GM18907 (cell line): Measurements from ENCODE around the gene KLF7.
"Not testable (repeated sequence)": the region's sequence is repeated elsewhere in the genome, so short reads cannot be mapped to it uniquely, and the experiment has no call there.

Source experiments
- ATAC-seq: cut with Tn5 transposase; IDR thresholded peaks from one replicate; pipeline ENCODE4 v1.9.1; 2021; ENCODE audit warnings: mild to moderate bottlenecking, moderate library complexity; ENCODE audit not compliant: unreplicated experiment

KLF7 gene

DNA sequence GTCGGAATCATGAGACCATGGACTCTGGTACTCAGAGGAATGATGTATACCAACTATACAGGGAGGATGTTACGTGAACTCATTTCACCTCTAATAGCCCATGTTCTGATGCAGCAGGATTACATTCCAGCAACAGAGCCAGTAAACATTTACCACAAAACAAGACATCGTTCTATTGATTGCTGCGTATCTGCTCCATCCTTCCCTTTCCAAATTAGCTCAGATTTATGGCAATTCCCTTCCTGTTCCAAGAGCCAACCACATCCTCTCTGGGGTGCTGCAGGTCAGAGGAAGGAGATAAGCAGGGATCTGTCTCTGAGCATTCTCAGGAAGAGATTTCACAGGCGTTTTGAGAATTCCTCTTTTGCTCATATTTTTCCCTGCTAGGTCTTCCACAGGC is 98.3 kb downstream of the KLF7 start:
- ATAC-seq, result no peak

DNA sequence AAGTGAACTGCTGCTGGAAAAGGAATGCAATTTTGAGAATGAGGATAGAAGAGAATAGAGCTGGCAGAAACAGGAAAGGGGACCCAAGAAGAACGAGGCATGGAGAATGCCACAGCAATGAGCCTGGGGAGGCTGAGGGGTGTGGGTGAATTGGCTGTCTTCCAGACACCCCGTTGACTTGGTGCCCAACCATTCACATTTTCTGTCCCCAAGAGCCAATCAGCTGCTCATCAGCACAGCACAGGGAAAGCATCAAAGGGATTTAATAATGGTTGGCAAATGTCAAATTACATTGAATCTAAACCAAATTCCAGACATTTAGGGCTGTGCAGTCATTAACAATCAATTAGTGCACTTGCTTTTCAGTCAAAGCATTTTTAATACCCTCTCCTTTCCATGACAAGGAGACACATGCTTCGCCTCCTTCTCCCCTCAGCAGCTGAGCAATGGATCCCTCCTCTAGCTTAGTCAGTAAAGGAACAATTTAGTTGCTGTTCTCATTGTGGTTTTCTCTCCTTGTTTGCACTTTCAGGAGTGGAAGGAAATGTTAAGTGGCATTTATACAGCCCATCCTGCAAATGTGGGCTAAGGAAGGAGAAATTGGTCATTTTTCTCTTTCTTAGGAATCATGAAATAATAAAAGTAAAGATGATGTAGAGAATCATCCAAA is 98.8 kb downstream of the KLF7 start:
- no peak for ATAC-seq

DNA sequence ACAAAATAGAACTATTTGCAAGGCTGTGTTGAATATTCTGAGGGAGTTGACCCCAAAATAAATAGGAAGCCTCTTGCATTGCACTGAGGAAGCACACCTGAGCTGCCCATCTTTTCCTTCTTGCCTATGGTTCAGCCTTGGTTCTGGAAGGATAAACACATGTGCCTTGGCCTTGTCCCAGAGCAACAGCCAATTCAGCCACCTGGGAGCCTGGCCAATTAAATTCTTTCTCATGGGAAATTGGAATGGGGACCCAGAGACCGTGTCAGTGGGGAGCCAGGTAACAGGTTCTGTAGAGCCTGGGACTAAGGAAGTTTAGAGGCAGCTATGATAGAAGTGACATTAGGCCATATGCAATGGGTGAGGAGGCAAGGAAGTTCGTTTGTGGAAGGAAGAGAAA is 99.6 kb downstream of the KLF7 start:
- no peak for ATAC-seq

DNA sequence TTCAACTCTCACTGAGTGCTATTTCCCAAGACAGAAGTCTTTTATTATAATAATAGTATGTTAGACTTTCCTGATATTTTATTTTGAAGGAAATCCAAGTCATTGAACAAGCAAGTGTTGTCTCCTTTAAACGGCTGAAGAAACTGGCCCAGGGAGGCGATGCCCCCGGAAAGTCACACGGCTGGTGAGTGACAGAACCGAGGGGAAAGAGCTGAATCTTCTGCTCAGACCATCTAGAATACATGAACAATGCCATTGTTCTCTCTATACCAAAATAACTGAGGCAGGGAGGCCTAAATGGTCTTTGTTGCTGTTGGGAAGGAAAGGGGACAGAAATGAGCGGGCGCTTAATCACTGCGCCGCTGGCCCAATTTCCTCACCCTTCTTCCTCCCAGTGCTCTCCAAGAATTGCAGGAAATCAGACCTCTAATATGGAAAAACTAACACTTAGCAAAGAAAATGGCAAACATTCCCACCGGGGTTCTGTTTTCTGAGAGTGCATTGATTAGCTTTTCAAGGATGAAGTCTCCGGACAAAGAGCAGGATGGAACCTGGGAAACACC is 101.5 kb downstream of the KLF7 start:
- ATAC-seq, result no peak

DNA sequence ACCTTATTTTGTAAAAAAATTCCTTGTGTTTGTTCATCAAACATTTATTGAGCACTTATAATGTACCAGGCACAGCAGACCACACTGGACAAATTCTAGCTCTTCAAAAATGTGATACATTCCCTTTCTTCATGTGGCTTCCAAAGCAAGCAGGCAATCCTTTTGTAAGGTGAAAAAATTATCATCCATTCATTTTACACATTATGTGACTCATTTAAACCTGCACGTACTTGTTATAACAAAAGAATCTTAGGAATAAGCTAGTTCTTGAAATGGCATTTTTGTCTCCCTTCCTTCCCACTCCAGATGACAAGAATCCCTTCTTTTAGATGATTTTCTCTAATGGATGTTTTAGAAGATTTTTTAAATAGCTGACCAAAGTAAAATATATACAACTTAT is 104.6 kb downstream of the KLF7 start:
- no peak for ATAC-seq

DNA sequence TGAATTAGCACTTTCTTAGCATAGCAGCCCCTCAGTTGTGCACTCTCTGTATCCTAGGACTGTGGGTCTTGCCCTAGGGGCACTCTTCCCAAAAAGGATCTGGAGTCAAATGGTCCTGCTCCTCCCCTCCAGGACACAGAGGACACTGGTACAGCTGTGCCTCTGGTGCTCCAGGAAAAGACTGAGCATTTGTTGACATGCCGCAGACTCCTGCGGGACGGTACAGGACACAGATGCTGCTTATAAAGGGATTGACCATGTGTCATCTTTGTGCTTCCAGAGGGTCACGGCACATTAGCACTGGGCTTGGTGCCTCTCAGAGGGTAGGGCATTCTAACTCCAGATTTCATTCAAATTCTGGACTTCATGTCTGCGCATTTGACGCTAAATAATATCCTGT is 110.5 kb downstream of the KLF7 start:
- ATAC-seq, result no peak

GRCh38 chr2:207054521-207054920 is 111.2 kb downstream of the KLF7 start:
- ATAC-seq, result no peak

DNA sequence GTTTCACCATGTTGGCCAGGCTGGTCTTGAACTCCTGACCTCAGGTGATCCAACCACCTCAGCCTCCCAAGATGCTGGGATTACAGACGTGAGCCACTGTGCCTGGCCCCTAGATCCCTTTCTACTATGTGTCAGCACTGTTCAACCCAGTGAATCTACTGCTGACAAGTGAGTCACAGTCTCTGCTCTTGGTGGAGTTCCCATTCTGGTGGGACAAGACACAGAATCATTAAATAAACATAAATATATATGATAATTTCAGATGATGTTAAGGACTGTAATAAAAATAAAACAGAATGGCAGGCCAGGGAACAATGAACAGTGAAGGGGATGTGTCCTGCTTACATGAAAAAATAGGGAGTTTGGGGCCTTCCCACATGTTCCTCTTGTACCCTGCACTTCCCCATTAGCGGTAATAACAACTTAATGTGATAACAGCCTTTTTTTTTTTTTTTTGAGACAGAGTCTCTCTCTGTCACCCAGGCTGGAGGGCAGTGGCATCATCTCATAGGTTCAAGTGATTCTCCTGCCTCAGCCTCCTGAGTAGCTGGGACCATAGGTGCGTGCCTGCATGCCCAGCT is 114.3 kb downstream of the KLF7 start:
- ATAC-seq, result no peak

- ATAC-seq, result no peak
Observed at GRCh38 chr2:207049122-207049521, 116.6 kb downstream of the KLF7 start.

DNA sequence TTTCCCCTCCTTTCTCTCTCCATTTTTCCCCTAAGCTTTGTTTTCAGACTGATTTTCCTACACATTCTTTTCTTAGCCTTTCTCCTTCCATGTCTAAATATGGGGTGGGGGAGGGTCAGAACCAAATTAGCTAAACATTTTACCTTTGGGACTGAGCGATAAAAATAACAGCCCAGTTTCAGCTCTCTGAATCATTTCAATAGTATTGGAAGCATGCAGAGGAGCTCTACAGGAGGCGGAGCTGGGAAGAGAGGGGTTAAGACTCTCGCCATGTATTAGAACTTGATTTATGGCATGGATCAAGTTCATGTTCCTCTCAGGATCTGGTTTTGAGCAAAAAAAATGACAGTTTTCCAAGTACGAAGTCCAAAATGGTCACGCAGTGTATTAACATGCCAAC is 117.3 kb downstream of the KLF7 start:
- no peak for ATAC-seq

DNA sequence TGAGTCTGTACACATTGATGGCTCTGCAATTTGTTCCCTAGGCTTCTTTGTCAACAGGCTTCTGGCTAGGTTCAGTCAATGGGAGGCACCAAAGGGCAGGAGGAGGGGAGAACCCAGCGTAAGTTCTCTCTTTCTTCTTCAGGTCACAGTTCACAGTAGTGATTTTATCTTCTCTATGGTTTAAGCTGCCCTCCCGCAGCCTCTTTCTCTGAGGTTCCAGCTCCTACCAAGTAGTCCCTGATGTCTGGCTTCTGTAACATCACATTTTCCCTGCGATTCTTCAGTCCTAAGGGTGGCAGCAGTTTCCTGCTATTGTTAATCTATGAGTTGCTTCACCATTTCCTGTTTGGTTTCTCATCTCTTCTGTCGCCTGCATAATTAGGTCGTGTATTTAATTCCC is 119.0 kb downstream of the KLF7 start:
- ATAC-seq, result no peak

- ATAC-seq, result no peak
Observed at GRCh38 chr2:207045531-207045930, 120.2 kb downstream of the KLF7 start.

GRCh38 chr2:207044379-207045362 is 121.1 kb downstream of the KLF7 start:
- ATAC-seq, result no peak

DNA sequence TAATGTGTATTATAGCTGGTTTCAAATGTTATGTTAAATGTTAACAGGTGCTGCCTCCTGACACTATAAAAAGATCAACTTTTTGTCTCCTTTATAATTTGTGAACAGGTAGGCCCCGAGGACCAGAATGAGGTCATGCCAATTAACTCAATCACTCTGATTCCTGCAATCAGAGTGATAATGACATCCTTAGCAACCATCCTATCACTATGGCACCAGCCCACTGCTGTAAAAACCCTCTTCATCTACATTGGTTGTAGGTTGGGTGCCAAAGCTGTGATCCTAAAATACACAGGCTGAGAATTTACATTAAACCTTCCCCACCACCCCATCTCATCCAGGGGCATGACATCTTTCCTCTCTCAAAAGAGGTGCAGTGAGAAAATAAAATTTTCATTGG is 122.9 kb downstream of the KLF7 start:
- ATAC-seq, result no peak

DNA sequence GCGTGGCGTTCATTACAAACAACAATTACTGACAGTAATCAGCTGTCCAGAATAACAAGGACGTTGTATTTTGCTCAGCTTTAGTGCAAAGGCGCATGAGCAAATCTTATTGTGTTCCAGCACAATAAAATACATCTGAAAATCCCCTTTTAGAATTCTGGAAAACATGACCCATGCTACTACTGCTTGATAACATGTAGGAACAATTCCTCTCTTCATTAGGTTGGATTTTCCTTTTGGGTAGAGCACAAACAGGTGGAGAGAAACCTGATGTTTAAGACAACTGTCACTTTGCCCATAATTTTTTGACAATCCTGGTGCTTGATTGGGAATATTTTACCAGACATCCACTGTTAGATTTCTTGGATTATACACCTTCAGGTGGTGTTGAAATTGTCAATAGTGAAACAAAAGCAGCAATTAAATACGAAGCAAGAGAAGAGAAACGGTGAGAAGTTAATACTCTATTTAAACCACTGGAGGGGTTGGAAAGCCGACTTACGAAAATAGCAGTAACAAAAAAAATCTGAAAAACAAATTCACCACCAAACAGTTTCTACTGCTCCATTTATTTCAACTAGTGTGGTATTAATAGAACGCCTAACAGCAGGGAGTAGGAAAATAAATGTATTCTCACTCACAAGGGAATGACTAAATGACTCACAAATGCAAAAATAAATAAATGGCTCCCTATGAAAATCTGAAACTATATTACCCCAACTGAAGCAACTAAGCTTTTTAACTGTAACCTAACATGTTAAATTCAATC is 123.8 kb downstream of the KLF7 start:
- ATAC-seq, result no peak

GRCh38 chr2:207041279-207041678 is 124.5 kb downstream of the KLF7 start:
- no peak for ATAC-seq

DNA sequence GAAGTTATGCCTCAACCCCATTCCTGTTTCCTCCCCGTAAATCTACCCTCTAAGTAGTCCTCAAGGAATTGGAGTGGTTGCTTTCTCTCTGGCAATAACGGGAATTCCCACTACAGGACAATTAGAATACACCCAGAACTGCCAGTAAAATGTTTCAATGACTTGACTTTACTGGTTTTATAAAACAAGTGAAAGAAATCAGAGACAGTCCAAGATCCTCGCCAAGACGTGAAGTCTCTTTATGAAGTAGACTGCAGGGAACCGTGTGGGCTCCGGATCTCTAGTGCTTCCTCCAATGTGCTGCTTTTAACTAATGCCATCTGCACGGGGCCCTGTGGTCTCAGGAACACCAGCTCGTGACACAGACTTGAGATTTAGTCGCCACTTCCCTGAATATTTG is 125.1 kb downstream of the KLF7 start:
- ATAC-seq, result no peak

GRCh38 chr2:207039225-207039624 is 126.5 kb downstream of the KLF7 start:
- ATAC-seq, result no peak

DNA sequence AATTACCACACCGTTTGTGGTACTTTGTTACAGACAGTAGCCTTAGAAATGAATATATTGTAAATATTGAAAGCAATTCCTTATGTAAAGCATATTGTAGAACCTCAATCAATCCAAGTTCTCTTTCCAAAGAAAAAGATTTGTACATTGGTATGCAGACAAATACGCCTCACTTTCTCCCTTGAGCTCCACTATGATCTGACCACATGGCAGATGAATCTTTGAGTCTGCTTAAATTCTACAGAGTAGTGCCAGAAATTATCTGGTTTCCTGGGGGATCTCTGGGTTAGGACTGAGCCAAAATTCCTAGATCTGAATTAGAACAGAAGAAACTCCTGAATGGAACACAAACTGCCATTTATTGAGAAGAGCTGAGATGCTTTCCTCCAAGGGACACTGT is 127.4 kb downstream of the KLF7 start:
- no peak for ATAC-seq

DNA sequence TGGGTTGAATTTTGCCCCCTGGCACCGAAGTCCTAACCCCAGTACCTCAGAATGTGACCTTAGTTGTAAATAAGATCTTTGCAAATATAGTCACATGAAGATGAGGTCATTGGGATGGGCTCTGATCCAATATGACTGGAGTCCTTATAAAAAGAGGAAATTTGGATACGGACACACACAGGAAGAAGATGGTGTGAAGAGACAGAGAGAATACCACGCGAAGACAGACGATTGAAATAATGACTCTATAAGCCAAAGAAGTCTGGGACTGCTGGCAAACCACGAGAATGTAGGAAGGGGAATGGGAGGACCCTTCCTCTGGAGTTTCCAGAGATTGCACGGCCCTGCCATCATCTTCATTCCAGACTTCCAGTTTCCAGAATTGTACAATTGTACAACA is 127.9 kb downstream of the KLF7 start:
- ATAC-seq, result no peak

- ATAC-seq, result not testable (repeated sequence)
Observed at GRCh38 chr2:207037023-207037422, 128.7 kb downstream of the KLF7 start.
